Skeletal muscle tissue (tissue), 4 donors: ENCODE results near the gene TARS3. TPM values are rescaled to one million over a fixed set of nuclear protein-coding genes. Genes with fewer than 3 reads are reported as not detected.

Experiments used
- H3K27ac ChIP-seq: one replicate; pipeline ENCODE4 v1.7.0; 2013; ENCODE audit warnings: mild to moderate bottlenecking, low read depth, low read length, inconsistent platforms
- H3K27me3 ChIP-seq, 3 donors: one replicate each; pipeline ENCODE4 v1.7.0; 2013; ENCODE audit warnings: low read length in 3 of 3; ENCODE audit not compliant: control insufficient read depth in 3 of 3, insufficient read depth in 3 of 3
- H3K36me3 ChIP-seq, 3 donors: one replicate each; pipeline ENCODE4 v1.7.0; 2013; ENCODE audit warnings: low read length in 3 of 3; ENCODE audit not compliant: control insufficient read depth in 3 of 3, insufficient read depth in 3 of 3
- H3K4me1 ChIP-seq, 3 donors: one replicate each; pipeline ENCODE4 v1.7.0; 2013; ENCODE audit warnings: low read length in 3 of 3, mild to moderate bottlenecking in 3 of 3; ENCODE audit not compliant: control insufficient read depth in 3 of 3, insufficient read depth in 3 of 3
- H3K4me3 ChIP-seq, 3 donors: one replicate each; pipeline ENCODE4 v1.7.0; 2013; ENCODE audit warnings: low read length in 3 of 3
- H3K9ac ChIP-seq, 3 donors: one replicate each; pipeline ENCODE4 v1.7.0; 2013; ENCODE audit warnings: low read length in 3 of 3, mild to moderate bottlenecking in 3 of 3, moderate library complexity in 2 of 3, low read depth in 1 of 3
- H3K9me3 ChIP-seq, 3 donors: one replicate each; pipeline ENCODE4 v1.7.0; 2013; ENCODE audit warnings: low read length in 3 of 3; ENCODE audit not compliant: control insufficient read depth in 3 of 3
- total RNA-seq: library from RNA; depleted of rRNA; stranded (reverse); fragments of >200 nt; gene quantifications from one replicate; pipeline ENCODE4 v1.2.3, GENCODE V29; 2014
- donor health status: Osteomylitis.

The TARS3 gene
- total RNA-seq, 1 donor from 2014 or later: 21.4 TPM

GRCh38 chr15:101650145-101650544, 74.1 kb downstream of the TARS3 start:
- H3K27ac ChIP-seq: no peak overlapping the region
- peak overlapping the region in 2 of 3 donors; percentile 4 to 10 for H3K9ac ChIP-seq

GRCh38 chr15:101648356-101648755, 75.9 kb downstream of the TARS3 start:
- Histone ChIP-seq H3K9me3 (no peaks in the 10 kb centered on the region), H3K36me3 (peaks cover 19 to 47% (median 33%) of the 10 kb centered on the region in 3 donors), H3K9ac (no peak overlapping the region), H3K4me1 (peaks cover 26 to 42% (median 35%) of the 10 kb centered on the region in 3 donors), H3K27me3 (no peaks in the 10 kb centered on the region), H3K4me3 (no peak overlapping the region), H3K27ac (no peak overlapping the region)

More at GRCh38 chr15:101650145-101650544, 74.1 kb downstream of the TARS3 start:
- Histone ChIP-seq H3K4me3 (no peak overlapping the region), H3K9me3 (no peaks in the 10 kb centered on the region), H3K36me3 (peaks cover 10 to 35% (median 20%) of the 10 kb centered on the region in 3 donors), H3K27me3 (no peaks in the 10 kb centered on the region), H3K4me1 (peaks cover 26 to 43% (median 35%) of the 10 kb centered on the region in 3 donors)

- peak overlapping the region; percentile 61 for H3K27ac ChIP-seq
- no peak overlapping the region for H3K4me3 ChIP-seq
- no peaks in the 10 kb centered on the region for H3K9me3 ChIP-seq
- peaks cover 26 to 32% (median 29%) of the 10 kb centered on the region in 3 donors for H3K4me1 ChIP-seq
- H3K36me3 ChIP-seq: peaks cover 22 to 51% (median 37%) of the 10 kb centered on the region in 3 donors
- no peaks in the 10 kb centered on the region for H3K27me3 ChIP-seq
- no peak overlapping the region for H3K9ac ChIP-seq
Observed at GRCh38 chr15:101647251-101647650, 77.0 kb downstream of the TARS3 start.

- H3K36me3 ChIP-seq: peaks cover 24 to 53% (median 42%) of the 10 kb centered on the region in 3 donors
- peak overlapping the region; percentile 61 for H3K27ac ChIP-seq
- no peak overlapping the region for H3K4me3 ChIP-seq
- peaks cover 26 to 32% (median 29%) of the 10 kb centered on the region in 3 donors for H3K4me1 ChIP-seq
- no peaks in the 10 kb centered on the region for H3K27me3 ChIP-seq
- H3K9me3 ChIP-seq: no peaks in the 10 kb centered on the region
- no peak overlapping the region for H3K9ac ChIP-seq
Observed at GRCh38 chr15:101646672-101647071, 77.6 kb downstream of the TARS3 start.

GRCh38 chr15:101642361-101642760, 81.9 kb downstream of the TARS3 start:
- Histone ChIP-seq H3K27me3 (no peaks in the 10 kb centered on the region), H3K36me3 (peaks cover 18 to 44% (median 43%) of the 10 kb centered on the region in 3 donors), H3K27ac (peak overlapping the region; percentile 54), H3K4me1 (peaks cover 9 to 17% (median 16%) of the 10 kb centered on the region in 3 donors), H3K4me3 (no peak overlapping the region), H3K9ac (no peak overlapping the region), H3K9me3 (no peaks in the 10 kb centered on the region)

GRCh38 chr15:101641894-101642293, 82.4 kb downstream of the TARS3 start:
- peaks cover 16 to 47% (median 39%) of the 10 kb centered on the region in 3 donors for H3K36me3 ChIP-seq
- no peak overlapping the region for H3K9ac ChIP-seq
- H3K27me3 ChIP-seq: no peaks in the 10 kb centered on the region
- H3K27ac ChIP-seq: peak overlapping the region; percentile 54
- no peak overlapping the region for H3K4me3 ChIP-seq
- no peaks in the 10 kb centered on the region for H3K9me3 ChIP-seq
- peaks cover 9 to 14% (median 11%) of the 10 kb centered on the region in 3 donors for H3K4me1 ChIP-seq

GRCh38 chr15:101641129-101641764, 83.0 kb downstream of the TARS3 start:
- H3K9ac ChIP-seq: no peak overlapping the region
- H3K36me3 ChIP-seq: peaks cover 13 to 43% (median 35%) of the 10 kb centered on the region in 3 donors
- no peaks in the 10 kb centered on the region for H3K27me3 ChIP-seq
- H3K4me3 ChIP-seq: peak overlapping the region in 1 of 3 donors; percentile 25
- H3K4me1 ChIP-seq: peaks cover 4 to 7% (median 7%) of the 10 kb centered on the region in 3 donors
- H3K9me3 ChIP-seq: no peaks in the 10 kb centered on the region
- peak overlapping the region; percentile 54 for H3K27ac ChIP-seq

- Histone ChIP-seq H3K27me3 (no peaks in the 10 kb centered on the region), H3K27ac (no peak overlapping the region), H3K9ac (no peak overlapping the region), H3K9me3 (no peaks in the 10 kb centered on the region), H3K4me1 (peaks cover 3 to 7% (median 6%) of the 10 kb centered on the region in 3 donors), H3K36me3 (peaks cover 12 to 35% (median 23%) of the 10 kb centered on the region in 3 donors), H3K4me3 (no peak overlapping the region)
Observed at GRCh38 chr15:101639667-101640066, 84.6 kb downstream of the TARS3 start.

GRCh38 chr15:101637919-101638318, 86.4 kb downstream of the TARS3 start:
- H3K27ac ChIP-seq: no peak overlapping the region
- H3K36me3 ChIP-seq: peaks cover 5 to 24% (median 14%) of the 10 kb centered on the region in 3 donors
- H3K9me3 ChIP-seq: no peaks in the 10 kb centered on the region
- no peaks in the 10 kb centered on the region for H3K27me3 ChIP-seq
- no peak overlapping the region for H3K4me3 ChIP-seq
- H3K4me1 ChIP-seq: peaks cover 3 to 7% (median 6%) of the 10 kb centered on the region in 3 donors
- no peak overlapping the region for H3K9ac ChIP-seq

GRCh38 chr15:101637516-101637915, 86.8 kb downstream of the TARS3 start:
- no peak overlapping the region for H3K9ac ChIP-seq
- H3K27me3 ChIP-seq: no peaks in the 10 kb centered on the region

More at GRCh38 chr15:101637516-101637915, 86.8 kb downstream of the TARS3 start:
- H3K4me1 ChIP-seq: peaks cover 3 to 6% (median 6%) of the 10 kb centered on the region in 3 donors
- no peaks in the 10 kb centered on the region for H3K9me3 ChIP-seq
- no peak overlapping the region for H3K4me3 ChIP-seq
- H3K27ac ChIP-seq: no peak overlapping the region
- peaks cover 4 to 23% (median 13%) of the 10 kb centered on the region in 3 donors for H3K36me3 ChIP-seq
